ENCODE measurements around the gene IL18BP. TPM values are rescaled to one million over a fixed set of nuclear protein-coding genes. Genes with fewer than 3 reads are reported as not detected.

IL18BP gene
- polyA plus RNA-seq, 5 donors: 7.1 to 13.3 (median 10.2) TPM

DNA sequence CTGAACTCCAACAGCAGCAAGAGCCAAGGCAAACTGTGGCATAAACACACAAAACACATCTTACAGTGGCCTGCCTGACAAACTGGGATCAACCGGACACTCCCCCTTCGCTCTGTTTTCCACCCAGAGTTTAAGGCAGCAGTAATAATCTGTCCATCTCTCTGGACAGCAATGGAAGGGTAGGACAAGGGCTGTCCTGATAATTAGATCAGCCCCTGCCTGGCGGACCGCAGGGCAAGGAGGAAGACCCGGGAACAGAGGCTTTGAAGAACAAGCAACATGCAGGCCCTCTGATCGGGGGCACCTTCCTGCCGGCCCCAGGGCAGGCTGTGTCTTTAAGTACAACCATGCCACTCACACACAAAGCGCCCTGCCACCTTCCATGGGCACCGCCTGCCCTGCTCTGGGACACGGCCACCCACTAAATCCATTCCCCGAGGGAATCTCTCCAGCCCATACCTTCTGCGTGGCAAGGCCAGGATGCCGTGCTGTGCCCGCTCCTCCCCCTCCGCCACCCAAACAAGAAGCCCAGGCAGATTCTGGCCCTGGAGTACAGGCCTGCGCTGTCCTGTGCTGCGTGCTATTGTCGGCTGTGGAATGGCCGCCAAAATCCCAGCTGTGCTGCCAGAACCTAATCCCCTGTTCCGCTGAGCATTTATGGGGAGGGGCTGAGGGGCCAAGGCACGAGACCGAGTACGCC, 42.8 kb downstream of the IL18BP start:
- DNase-seq: peak; percentile 81 to 83

DNA sequence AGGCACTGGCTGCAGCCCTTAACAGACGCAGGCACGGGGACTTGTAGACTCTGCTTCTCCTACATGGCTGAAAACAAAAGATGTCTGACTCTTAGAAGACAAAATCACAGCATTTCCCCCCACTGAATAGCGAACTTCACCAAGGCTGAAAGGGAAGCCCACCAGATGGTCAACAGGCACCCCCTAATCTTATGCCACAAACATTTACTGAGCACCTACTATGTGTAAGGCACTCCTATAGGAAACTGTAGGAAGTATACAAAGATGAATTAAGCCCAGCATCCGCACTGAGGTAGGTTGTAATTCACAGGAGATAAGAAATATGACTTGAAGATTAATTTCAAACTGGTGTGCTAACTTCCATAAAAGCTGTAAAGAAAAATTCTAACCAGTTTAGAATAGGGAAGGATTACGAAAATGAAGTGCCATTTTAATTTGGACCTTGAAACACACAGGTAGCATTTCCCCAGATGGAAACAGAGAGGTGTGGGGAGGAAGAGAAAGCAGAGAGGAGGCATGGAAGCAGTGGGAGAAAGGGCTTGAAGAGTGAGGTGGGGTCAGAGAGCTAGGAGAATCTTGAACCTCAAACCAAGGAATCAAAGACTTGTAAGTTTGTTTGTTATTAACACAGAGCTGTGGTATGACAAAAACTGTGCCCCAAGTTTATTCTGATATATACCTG, 43.5 kb downstream of the IL18BP start:
- no peak for DNase-seq

DNA sequence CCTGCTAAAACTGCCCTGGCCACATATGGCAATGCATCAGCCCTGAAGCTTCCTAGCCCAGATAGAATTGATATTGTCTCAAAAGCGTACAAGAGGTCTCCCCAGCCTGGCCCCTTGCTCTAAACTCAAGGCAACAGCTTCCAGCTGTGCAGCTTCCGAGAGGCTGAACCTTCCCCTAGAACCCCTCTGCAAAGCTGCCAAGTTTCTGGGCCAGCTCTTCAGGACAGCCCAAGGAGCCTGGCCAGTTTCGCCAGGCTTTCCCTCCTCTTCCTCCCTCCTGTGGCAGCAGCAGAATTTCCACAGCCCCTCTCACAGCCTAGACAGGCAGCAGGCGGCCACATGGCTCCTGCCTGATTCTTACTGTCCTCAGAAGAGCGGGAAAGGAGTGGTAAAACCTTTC, 47.1 kb downstream of the IL18BP start:
- DNase-seq: peak; percentile 70 to 73

DNA sequence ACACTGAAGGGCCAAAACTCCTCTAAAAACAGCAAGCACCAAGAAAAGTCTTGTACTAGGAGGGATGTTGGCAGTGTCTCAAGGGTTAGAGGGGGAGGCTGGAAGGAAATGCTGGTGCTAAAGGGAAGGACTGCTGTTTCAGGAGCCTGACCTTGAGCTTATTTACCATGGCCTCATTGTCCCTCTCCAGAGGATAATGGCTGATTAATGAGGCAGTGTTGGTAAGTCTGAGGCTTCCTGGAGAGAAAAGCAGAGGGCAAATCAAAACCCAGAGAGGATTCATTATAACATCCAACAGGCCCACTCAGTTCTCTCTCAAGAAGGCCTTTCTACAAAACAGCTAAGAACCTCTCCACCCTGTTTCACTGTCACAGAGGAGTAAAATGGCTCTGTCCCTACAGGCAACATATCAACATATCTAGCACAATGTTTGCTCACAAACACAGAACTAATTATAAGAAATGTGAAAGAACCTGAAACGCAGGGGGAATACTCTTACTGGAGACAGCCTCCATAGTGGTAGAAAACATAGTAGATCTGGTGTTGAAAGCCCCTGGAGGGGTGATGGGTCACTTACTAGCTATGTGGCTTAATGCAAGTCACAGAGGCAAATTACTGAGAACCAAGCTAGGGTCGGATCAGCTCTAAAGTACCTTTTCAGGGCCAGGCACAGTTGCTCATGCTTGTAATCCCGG, 50.2 kb downstream of the IL18BP start:
- no peak for DNase-seq

Other genes with a start within 250 kb of the IL18BP start
- not detected for gene DEFB108B, start 165.7 kb upstream of the IL18BP start, polyA plus RNA-seq (ENCODE audit: insufficient read depth in 1 of 5, insufficient read length in 5 of 5, low replicate concordance in 1 of 5)
- 1 to 10 TPM in 4 of 5 donors, not detected in 1; 1.5 to 5.5 (median 3.2) TPM for gene DEFB131B, start 120.5 kb upstream of the IL18BP start, polyA plus RNA-seq (ENCODE audit: insufficient read depth in 1 of 5, insufficient read length in 5 of 5, low replicate concordance in 1 of 5)
- gene XNDC1N, start 70.3 kb upstream of the IL18BP start, polyA plus RNA-seq (ENCODE audit: insufficient read depth in 1 of 5, insufficient read length in 5 of 5, low replicate concordance in 1 of 5): 10 to 100 TPM in 1 of 5 donors, 1 to 10 TPM in 4; 4.8 to 10.7 (median 8.3) TPM
- 10 to 100 TPM; 30.7 to 39.9 (median 36.1) TPM for gene RNF121, start 69.9 kb upstream of the IL18BP start, polyA plus RNA-seq (ENCODE audit: insufficient read depth in 1 of 5, insufficient read length in 5 of 5, low replicate concordance in 1 of 5)
- 100 to 1,000 TPM; 285 to 353 (median 311) TPM for gene NUMA1, start 81.6 kb downstream of the IL18BP start, polyA plus RNA-seq (ENCODE audit: insufficient read depth in 1 of 5, insufficient read length in 5 of 5, low replicate concordance in 1 of 5)
- gene LRRC51, start 81.9 kb downstream of the IL18BP start, polyA plus RNA-seq (ENCODE audit: insufficient read depth in 1 of 5, insufficient read length in 5 of 5, low replicate concordance in 1 of 5): 10 to 100 TPM; 15.8 to 29.0 (median 20.7) TPM
- gene LAMTOR1, start 104.4 kb downstream of the IL18BP start, polyA plus RNA-seq (ENCODE audit: insufficient read depth in 1 of 5, insufficient read length in 5 of 5, low replicate concordance in 1 of 5): 100 to 1,000 TPM in 2 of 5 donors, 10 to 100 TPM in 3; 91.7 to 121 (median 98.5) TPM
- gene TOMT, start 107.0 kb downstream of the IL18BP start, polyA plus RNA-seq (ENCODE audit: insufficient read depth in 1 of 5, insufficient read length in 5 of 5, low replicate concordance in 1 of 5): not detected
- gene ANAPC15, start 113.8 kb downstream of the IL18BP start, polyA plus RNA-seq (ENCODE audit: insufficient read depth in 1 of 5, insufficient read length in 5 of 5, low replicate concordance in 1 of 5): 10 to 100 TPM; 36.4 to 49.1 (median 43.5) TPM
- 1 to 10 TPM; 1.6 to 2.5 (median 1.8) TPM for gene FOLR3, start 136.8 kb downstream of the IL18BP start, polyA plus RNA-seq (ENCODE audit: insufficient read depth in 1 of 5, insufficient read length in 5 of 5, low replicate concordance in 1 of 5)
- gene FOLR1, start 193.2 kb downstream of the IL18BP start, polyA plus RNA-seq (ENCODE audit: insufficient read depth in 1 of 5, insufficient read length in 5 of 5, low replicate concordance in 1 of 5): 10 to 100 TPM; 52.6 to 97.6 (median 70.6) TPM
- gene FOLR2, start 217.9 kb downstream of the IL18BP start, polyA plus RNA-seq (ENCODE audit: insufficient read depth in 1 of 5, insufficient read length in 5 of 5, low replicate concordance in 1 of 5): 10 to 100 TPM; 14.5 to 21.6 (median 16.9) TPM
- 100 to 1,000 TPM; 136 to 204 (median 177) TPM for gene INPPL1, start 225.9 kb downstream of the IL18BP start, polyA plus RNA-seq (ENCODE audit: insufficient read depth in 1 of 5, insufficient read length in 5 of 5, low replicate concordance in 1 of 5)
- under 1 TPM in 3 of 5 donors, not detected in 2; 0.13 to 0.20 (median 0.17) TPM for gene PHOX2A, start 245.3 kb downstream of the IL18BP start, polyA plus RNA-seq (ENCODE audit: insufficient read depth in 1 of 5, insufficient read length in 5 of 5, low replicate concordance in 1 of 5)

Measured in right lung (tissue), 5 donors.